Measurements from ENCODE around the gene DAPK1.

Gene DAPK1

GRCh38 chr9:87562530-87563170 lies 65.0 kb downstream of the DAPK1 start:
- no peak overlapping the region for H3K4me2 ChIP-seq (ENCODE audit: low read length)
- no peaks in the 10 kb centered on the region for H4K20me1 ChIP-seq (ENCODE audit: control insufficient read depth, insufficient read depth, low read depth, low read length)
- no peaks in the 10 kb centered on the region for H3F3A ChIP-seq (ENCODE audit: control insufficient read depth, insufficient read depth)
- no peaks in the 10 kb centered on the region for H3K36me3 ChIP-seq (ENCODE audit: control insufficient read depth, low read length)
- H3K4me1 ChIP-seq (ENCODE audit: control insufficient read depth, low read length): no peaks in the 10 kb centered on the region
- no peak overlapping the region for H3K4me3 ChIP-seq (ENCODE audit: low read length)
- H3K27me3 ChIP-seq (ENCODE audit: control insufficient read depth, low read length): no peaks in the 10 kb centered on the region
- no peaks in the 10 kb centered on the region for H3K9me2 ChIP-seq (replicated peaks; ENCODE audit: control insufficient read depth, low read length)
- TF ChIP-seq EZH2phosphoT487 (IDR thresholded peaks at IDR 0.05; ENCODE audit: borderline replicate concordance, low read length): no peak
- TF ChIP-seq CTCF (IDR thresholded peaks at IDR 0.05; ENCODE audit: low read depth, low read length, poor library complexity, severe bottlenecking): no peak
- H3K9me3 ChIP-seq (ENCODE audit: control insufficient read depth, insufficient read depth, low read length): no peaks in the 10 kb centered on the region
- no peak overlapping the region for H3K27ac ChIP-seq (ENCODE audit: low read depth, low read length)
- H3K79me2 ChIP-seq (ENCODE audit: control insufficient read depth, low read length): no peaks in the 10 kb centered on the region

GRCh38 chr9:87564111-87564510 lies 66.4 kb downstream of the DAPK1 start:
- no peaks in the 10 kb centered on the region for H3K79me2 ChIP-seq (ENCODE audit: control insufficient read depth, low read length)
- H3K36me3 ChIP-seq (ENCODE audit: control insufficient read depth, low read length): no peaks in the 10 kb centered on the region

GRCh38 chr9:87564791-87565241 lies 67.1 kb downstream of the DAPK1 start:
- H3K4me2 ChIP-seq (ENCODE audit: low read length): no peak overlapping the region
- no peak overlapping the region for H3K4me3 ChIP-seq (ENCODE audit: low read length)
- no peaks in the 10 kb centered on the region for H3K79me2 ChIP-seq (ENCODE audit: control insufficient read depth, low read length)
- H3K4me1 ChIP-seq (ENCODE audit: control insufficient read depth, low read length): no peaks in the 10 kb centered on the region
- H3K36me3 ChIP-seq (ENCODE audit: control insufficient read depth, low read length): no peaks in the 10 kb centered on the region
- H3K27ac ChIP-seq (ENCODE audit: low read depth, low read length): no peak overlapping the region
- no peaks in the 10 kb centered on the region for H3K27me3 ChIP-seq (ENCODE audit: control insufficient read depth, low read length)
- H3K9me3 ChIP-seq (ENCODE audit: control insufficient read depth, insufficient read depth, low read length): no peaks in the 10 kb centered on the region
- TF ChIP-seq CTCF (IDR thresholded peaks at IDR 0.05; ENCODE audit: low read depth, low read length, poor library complexity, severe bottlenecking) (no peak), EZH2phosphoT487 (IDR thresholded peaks at IDR 0.05; ENCODE audit: borderline replicate concordance, low read length) (no peak)
- H4K20me1 ChIP-seq (ENCODE audit: control insufficient read depth, insufficient read depth, low read depth, low read length): no peaks in the 10 kb centered on the region
- no peaks in the 10 kb centered on the region for H3K9me2 ChIP-seq (replicated peaks; ENCODE audit: control insufficient read depth, low read length)
- no peaks in the 10 kb centered on the region for H3F3A ChIP-seq (ENCODE audit: control insufficient read depth, insufficient read depth)

More at GRCh38 chr9:87564111-87564510, 66.4 kb downstream of the DAPK1 start:
- no peak overlapping the region for H3K4me3 ChIP-seq (ENCODE audit: low read length)
- no peaks in the 10 kb centered on the region for H3K4me1 ChIP-seq (ENCODE audit: control insufficient read depth, low read length)
- H3K9me3 ChIP-seq (ENCODE audit: control insufficient read depth, insufficient read depth, low read length): no peaks in the 10 kb centered on the region
- no peaks in the 10 kb centered on the region for H3K27me3 ChIP-seq (ENCODE audit: control insufficient read depth, low read length)
- TF ChIP-seq CTCF (IDR thresholded peaks at IDR 0.05; ENCODE audit: low read depth, low read length, poor library complexity, severe bottlenecking) (no peak), EZH2phosphoT487 (IDR thresholded peaks at IDR 0.05; ENCODE audit: borderline replicate concordance, low read length) (no peak)
- H3F3A ChIP-seq (ENCODE audit: control insufficient read depth, insufficient read depth): no peaks in the 10 kb centered on the region
- H3K9me2 ChIP-seq (replicated peaks; ENCODE audit: control insufficient read depth, low read length): no peaks in the 10 kb centered on the region
- no peak overlapping the region for H3K4me2 ChIP-seq (ENCODE audit: low read length)
- no peaks in the 10 kb centered on the region for H4K20me1 ChIP-seq (ENCODE audit: control insufficient read depth, insufficient read depth, low read depth, low read length)
- no peak overlapping the region for H3K27ac ChIP-seq (ENCODE audit: low read depth, low read length)
